Right lobe of liver (tissue), 6 donors: ENCODE data around the gene KIR3DL3. TPM values are rescaled to one million over a fixed set of nuclear protein-coding genes. Genes with fewer than 3 reads are reported as not detected.

Experiments used
- ATAC-seq, 4 donors: fragments of 200-7000 bp; cut with Tn5 transposase; one replicate each; pipeline ENCODE4 v1.9.1; 2020; ENCODE audit warnings: mild to moderate bottlenecking in 4 of 4, moderate library complexity in 4 of 4
- DNase-seq, 3 donors: peaks; one replicate each; pipeline ENCODE4 v3.0.0-alpha.2; 2020
- H3K27ac ChIP-seq, 3 donors: fragments of 200-600 bp; one replicate each; pipeline ENCODE4 v1.8.0; 2022
- H3K27me3 ChIP-seq, 2 donors: fragments of 200-600 bp; one replicate each; pipeline ENCODE4 v1.8.0; 2022
- H3K36me3 ChIP-seq, 4 donors: fragments of 200-600 bp; sonication (generic) in 1 of 4; one replicate each; pipeline versions ENCODE4 v1.5.1 to v1.8.0; 2017 to 2022; ENCODE audit warnings: control low read depth in 1 of 4
- H3K4me1 ChIP-seq, 4 donors: fragments of 200-600 bp; sonication (generic) in 1 of 4; one replicate each; pipeline versions ENCODE4 v1.5.1 to v1.8.0; 2017 to 2022; ENCODE audit warnings: control low read depth in 1 of 4
- H3K4me3 ChIP-seq, 3 donors: fragments of 200-600 bp; one replicate each; pipeline ENCODE4 v1.8.0; 2022
- H3K9me3 ChIP-seq, 4 donors: fragments of 200-600 bp; sonication (generic) in 1 of 4; one replicate each; pipeline versions ENCODE4 v1.5.1 to v1.8.0; 2017 to 2022; ENCODE audit warnings: control low read depth in 1 of 4
- CTCF ChIP-seq, 4 donors: fragments of 200-600 bp in 3 of 4; fragments of 450-650 bp in 1 of 4; IDR thresholded peaks; one replicate each; pipeline versions ENCODE4 v1.5.1 to v1.8.0; 2016 to 2022; ENCODE audit warnings: antibody characterized with exemption in 4 of 4, mild to moderate bottlenecking in 2 of 4
- POLR2A ChIP-seq: fragments of 450-650 bp; IDR thresholded peaks from one replicate; pipeline ENCODE4 v1.6.1; 2017; ENCODE audit warnings: antibody characterized with exemption, mild to moderate bottlenecking
- WGBS: methylation state at CpG from one replicate; pipeline ENCODE4 v1.1.6; 2018; ENCODE audit warnings: low coverage, low lambda C conversion rate; ENCODE audit not compliant: insufficient coverage; ENCODE audit errors: missing lambda C conversion rate; 5-methylcytosine and 5-hydroxymethylcytosine counted together
- intact Hi-C, 2 donors: fragments of 100-400 bp; cut with DNase I; formaldehyde crosslinking; loops; one replicate each; pipeline versions ENCODE4 v1.11.2 to v1.14.1; 2022
- total RNA-seq, 6 experiments: library from RNA; depleted of rRNA in 2 of 6; stranded (reverse); fragments of >200 nt in 2 of 6; fragmentation: NEBNext Ultra II Directional in 3 of 6; extraction: Animal tissue kit (Norgen Biotek cat#: 25700) in 3 of 6; gene quantifications; one replicate each; pipeline versions ENCODE4 v1.1.0 to v1.2.4, GENCODE V29; 2016 to 2023
- donor health status: DM: no; HTN: yes; CAD: no.
- donor health status: DM: no; HTN: no; CAD: no.
- donor health status: DM: no; HTN: no; CAD: no.
- donor health status: DM: no; HTN: yes; CAD: no.
- donor health status: DM: no; HTN: yes; CAD: no.

The KIR3DL3 gene
- total RNA-seq, 6 experiments from 2014 or later, result not detected

DNA sequence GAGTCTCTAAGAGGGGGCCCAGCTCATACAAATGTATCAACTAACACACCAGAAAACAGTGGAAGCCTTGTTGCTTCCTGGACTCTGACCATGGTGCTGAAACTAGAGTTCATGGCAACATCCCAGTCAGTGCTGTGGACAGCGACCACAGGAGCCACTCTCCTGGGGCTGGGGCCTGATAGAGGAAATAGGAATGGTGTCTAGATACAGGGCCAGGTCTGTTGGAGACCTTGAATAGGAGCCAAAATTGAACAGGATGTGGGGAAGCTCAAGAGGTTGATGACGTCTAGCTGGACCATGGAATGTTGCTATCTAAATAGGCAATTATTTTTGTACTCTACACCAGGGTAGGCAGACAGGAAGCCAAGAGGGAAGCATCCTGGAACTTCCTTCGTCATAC, 39.7 kb upstream of the KIR3DL3 start:
- intact Hi-C loops, result no loop called here
- H3K36me3 ChIP-seq, result no peaks in the 10 kb centered on the region
- no peak overlapping the region for H3K27ac ChIP-seq
- H3K4me1 ChIP-seq, result no peaks in the 10 kb centered on the region
- no peaks in the 10 kb centered on the region for H3K9me3 ChIP-seq
- H3K4me3 ChIP-seq, result no peak overlapping the region
- no peaks in the 10 kb centered on the region for H3K27me3 ChIP-seq
- DNase-seq, result no peak
- ATAC-seq, result peak in 1 of 4 donors; percentile 36
- WGBS, result 18% methylated on average over 3 of the region's 3 CpGs
- no peak for TF ChIP-seq CTCF (IDR thresholded peaks at IDR 0.05)
- TF ChIP-seq POLR2A, result no peak

GRCh38 chr19:54691582-54692297, 32.5 kb upstream of the KIR3DL3 start:
- ATAC-seq (no peak), DNase-seq (no peak)
- Histone ChIP-seq H3K27me3 (no peaks in the 10 kb centered on the region), H3K9me3 (no peaks in the 10 kb centered on the region), H3K27ac (no peak overlapping the region), H3K4me3 (no peak overlapping the region), H3K36me3 (no peaks in the 10 kb centered on the region), H3K4me1 (no peaks in the 10 kb centered on the region)
- TF ChIP-seq CTCF (IDR thresholded peaks at IDR 0.05) (no peak), POLR2A (no peak)
- intact Hi-C loops, result no loop called here
- WGBS, result 44% methylated on average over 5 of the region's 9 CpGs

- Histone ChIP-seq H3K27ac (no peak overlapping the region), H3K4me3 (no peak overlapping the region), H3K36me3 (no peaks in the 10 kb centered on the region), H3K9me3 (no peaks in the 10 kb centered on the region), H3K4me1 (no peaks in the 10 kb centered on the region), H3K27me3 (no peaks in the 10 kb centered on the region)
- WGBS, result 37% methylated on average over 4 of the region's 4 CpGs
- intact Hi-C loops, result no loop called here
- TF ChIP-seq CTCF (IDR thresholded peaks at IDR 0.05) (no peak), POLR2A (no peak)
- DNase-seq, result no peak
- no peak for ATAC-seq
Measured at GRCh38 chr19:54692298-54692615, 32.0 kb upstream of the KIR3DL3 start.

DNA sequence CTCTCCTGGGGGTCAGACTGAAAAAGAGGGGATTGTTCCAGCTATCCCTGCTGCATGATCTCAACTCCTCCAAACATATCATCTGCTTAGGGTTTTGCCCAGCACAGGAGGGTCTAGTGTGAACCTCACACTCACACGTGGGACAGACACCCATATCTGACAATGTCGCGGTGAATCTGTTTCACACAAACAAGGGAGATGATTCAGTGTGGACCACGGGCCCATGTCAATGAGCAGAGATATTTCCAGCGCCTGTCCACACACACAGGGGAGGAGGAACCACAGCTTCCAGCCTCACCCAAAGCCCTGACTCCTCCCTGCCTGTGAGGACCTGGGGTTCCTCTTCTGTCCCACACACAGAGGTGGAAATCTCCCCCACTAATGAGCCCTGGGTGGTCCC, 29.6 kb upstream of the KIR3DL3 start:
- TF ChIP-seq CTCF (IDR thresholded peaks at IDR 0.05), result no peak
- TF ChIP-seq POLR2A, result no peak
- Histone ChIP-seq H3K36me3 (no peaks in the 10 kb centered on the region), H3K27ac (no peak overlapping the region), H3K4me3 (no peak overlapping the region), H3K4me1 (no peaks in the 10 kb centered on the region), H3K27me3 (no peaks in the 10 kb centered on the region), H3K9me3 (no peaks in the 10 kb centered on the region)
- ATAC-seq (no peak), DNase-seq (no peak)
- 61% methylated on average over 3 of the region's 5 CpGs for WGBS
- intact Hi-C loops, result no loop called here

DNA sequence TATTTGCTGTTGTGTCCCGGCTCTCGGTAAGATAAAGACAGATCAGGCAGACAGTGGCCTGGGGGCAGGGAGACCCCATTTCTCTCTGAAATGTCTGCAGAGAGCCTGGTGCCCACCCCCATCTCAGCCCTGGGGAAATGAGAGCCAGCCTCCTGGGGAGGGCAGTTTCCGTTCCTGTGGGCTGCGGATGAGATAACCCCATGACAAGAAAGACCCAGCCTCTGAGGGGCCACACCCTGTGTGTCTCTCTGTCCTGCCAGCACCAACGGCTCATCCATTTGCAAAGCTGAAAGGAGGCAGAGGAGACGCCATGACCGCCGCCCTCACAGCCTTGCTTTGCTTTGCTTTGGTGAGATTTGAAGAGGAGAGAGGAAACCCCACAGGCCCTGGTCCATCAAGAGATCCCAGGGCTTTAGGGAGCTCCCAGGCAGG, 28.1 kb upstream of the KIR3DL3 start:
- intact Hi-C loops, result no loop called here
- DNase-seq, result no peak
- TF ChIP-seq POLR2A, result no peak
- TF ChIP-seq CTCF (IDR thresholded peaks at IDR 0.05), result no peak
- no peaks in the 10 kb centered on the region for H3K27me3 ChIP-seq
- H3K4me3 ChIP-seq, result no peak overlapping the region
- ATAC-seq, result no peak
- H3K27ac ChIP-seq, result no peak overlapping the region
- 60% methylated on average over 4 of the region's 8 CpGs for WGBS
- H3K4me1 ChIP-seq, result no peaks in the 10 kb centered on the region
- no peaks in the 10 kb centered on the region for H3K36me3 ChIP-seq
- no peaks in the 10 kb centered on the region for H3K9me3 ChIP-seq
